Measurements from ENCODE around the gene POP4.
A peak's percentile ranks its signal among the peaks of the same experiment; 100 is the strongest.

DNA sequence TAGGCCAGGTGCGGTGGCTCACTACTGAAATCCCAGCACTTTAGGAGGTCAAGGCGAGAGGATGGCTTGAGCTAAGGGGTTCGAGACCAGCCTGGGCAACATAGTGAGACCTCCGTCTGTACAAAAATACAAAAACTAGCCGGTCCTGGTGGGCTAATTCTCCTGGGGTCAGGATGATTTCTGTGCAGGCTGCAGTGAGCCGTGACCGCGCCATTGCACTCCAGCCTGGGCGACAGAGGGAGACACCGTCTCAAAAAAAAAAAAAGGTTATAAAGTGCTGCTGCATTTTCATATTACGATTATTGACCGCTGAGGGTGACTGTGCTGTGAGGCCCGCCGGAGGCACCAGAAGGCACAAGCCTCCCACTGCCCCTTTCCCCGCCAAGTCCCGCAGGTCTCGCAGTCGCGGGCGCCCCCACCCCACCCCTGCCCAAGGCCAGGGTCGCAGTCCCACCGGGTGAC lies 58.7 kb downstream of the POP4 start:
- TF ChIP-seq ZNF384 (IDR thresholded peaks at IDR 0.05; ENCODE audit: borderline replicate concordance, low read depth, low read length) (peak; percentile 38; the same call in 1 of the 2 replicates), PAX8 (IDR thresholded peaks at IDR 0.05) (no peak), MEF2A (IDR thresholded peaks at IDR 0.05; ENCODE audit: insufficient read depth, low read depth, low read length) (no peak), BRCA1 (IDR thresholded peaks at IDR 0.05; ENCODE audit: low read depth, low read length) (no peak), POLR2A (IDR thresholded peaks at IDR 0.05; ENCODE audit: low read depth, low read length) (no peak), SMAD5 (IDR thresholded peaks at IDR 0.05; ENCODE audit: low read depth) (no peak)
- TF ChIP-seq, protein P1, sequence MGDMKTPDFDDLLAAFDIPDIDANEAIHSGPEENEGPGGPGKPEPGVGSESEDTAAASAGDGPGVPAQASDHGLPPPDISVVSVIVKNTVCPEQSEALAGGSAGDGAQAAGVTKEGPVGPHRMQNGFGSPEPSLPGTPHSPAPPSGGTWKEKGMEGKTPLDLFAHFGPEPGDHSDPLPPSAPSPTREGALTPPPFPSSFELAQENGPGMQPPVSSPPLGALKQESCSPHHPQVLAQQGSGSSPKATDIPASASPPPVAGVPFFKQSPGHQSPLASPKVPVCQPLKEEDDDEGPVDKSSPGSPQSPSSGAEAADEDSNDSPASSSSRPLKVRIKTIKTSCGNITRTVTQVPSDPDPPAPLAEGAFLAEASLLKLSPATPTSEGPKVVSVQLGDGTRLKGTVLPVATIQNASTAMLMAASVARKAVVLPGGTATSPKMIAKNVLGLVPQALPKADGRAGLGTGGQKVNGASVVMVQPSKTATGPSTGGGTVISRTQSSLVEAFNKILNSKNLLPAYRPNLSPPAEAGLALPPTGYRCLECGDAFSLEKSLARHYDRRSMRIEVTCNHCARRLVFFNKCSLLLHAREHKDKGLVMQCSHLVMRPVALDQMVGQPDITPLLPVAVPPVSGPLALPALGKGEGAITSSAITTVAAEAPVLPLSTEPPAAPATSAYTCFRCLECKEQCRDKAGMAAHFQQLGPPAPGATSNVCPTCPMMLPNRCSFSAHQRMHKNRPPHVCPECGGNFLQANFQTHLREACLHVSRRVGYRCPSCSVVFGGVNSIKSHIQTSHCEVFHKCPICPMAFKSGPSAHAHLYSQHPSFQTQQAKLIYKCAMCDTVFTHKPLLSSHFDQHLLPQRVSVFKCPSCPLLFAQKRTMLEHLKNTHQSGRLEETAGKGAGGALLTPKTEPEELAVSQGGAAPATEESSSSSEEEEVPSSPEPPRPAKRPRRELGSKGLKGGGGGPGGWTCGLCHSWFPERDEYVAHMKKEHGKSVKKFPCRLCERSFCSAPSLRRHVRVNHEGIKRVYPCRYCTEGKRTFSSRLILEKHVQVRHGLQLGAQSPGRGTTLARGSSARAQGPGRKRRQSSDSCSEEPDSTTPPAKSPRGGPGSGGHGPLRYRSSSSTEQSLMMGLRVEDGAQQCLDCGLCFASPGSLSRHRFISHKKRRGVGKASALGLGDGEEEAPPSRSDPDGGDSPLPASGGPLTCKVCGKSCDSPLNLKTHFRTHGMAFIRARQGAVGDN (IDR thresholded peaks at IDR 0.05), result no peak
- TF ChIP-seq, protein P2, sequence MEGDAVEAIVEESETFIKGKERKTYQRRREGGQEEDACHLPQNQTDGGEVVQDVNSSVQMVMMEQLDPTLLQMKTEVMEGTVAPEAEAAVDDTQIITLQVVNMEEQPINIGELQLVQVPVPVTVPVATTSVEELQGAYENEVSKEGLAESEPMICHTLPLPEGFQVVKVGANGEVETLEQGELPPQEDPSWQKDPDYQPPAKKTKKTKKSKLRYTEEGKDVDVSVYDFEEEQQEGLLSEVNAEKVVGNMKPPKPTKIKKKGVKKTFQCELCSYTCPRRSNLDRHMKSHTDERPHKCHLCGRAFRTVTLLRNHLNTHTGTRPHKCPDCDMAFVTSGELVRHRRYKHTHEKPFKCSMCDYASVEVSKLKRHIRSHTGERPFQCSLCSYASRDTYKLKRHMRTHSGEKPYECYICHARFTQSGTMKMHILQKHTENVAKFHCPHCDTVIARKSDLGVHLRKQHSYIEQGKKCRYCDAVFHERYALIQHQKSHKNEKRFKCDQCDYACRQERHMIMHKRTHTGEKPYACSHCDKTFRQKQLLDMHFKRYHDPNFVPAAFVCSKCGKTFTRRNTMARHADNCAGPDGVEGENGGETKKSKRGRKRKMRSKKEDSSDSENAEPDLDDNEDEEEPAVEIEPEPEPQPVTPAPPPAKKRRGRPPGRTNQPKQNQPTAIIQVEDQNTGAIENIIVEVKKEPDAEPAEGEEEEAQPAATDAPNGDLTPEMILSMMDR (IDR thresholded peaks at IDR 0.05 in 2 of 3, conservative IDR thresholded peaks at IDR 0.05 in 1 of 3; ENCODE audit: control insufficient read depth in 2 of 3, extremely low read depth in 1 of 3, insufficient read depth in 1 of 3, low read depth in 3 of 3, low read length in 3 of 3), result peak in 1 of 3 experiments; percentile 31; a peak in 2 of 6 replicates
- TF ChIP-seq, protein P3, sequence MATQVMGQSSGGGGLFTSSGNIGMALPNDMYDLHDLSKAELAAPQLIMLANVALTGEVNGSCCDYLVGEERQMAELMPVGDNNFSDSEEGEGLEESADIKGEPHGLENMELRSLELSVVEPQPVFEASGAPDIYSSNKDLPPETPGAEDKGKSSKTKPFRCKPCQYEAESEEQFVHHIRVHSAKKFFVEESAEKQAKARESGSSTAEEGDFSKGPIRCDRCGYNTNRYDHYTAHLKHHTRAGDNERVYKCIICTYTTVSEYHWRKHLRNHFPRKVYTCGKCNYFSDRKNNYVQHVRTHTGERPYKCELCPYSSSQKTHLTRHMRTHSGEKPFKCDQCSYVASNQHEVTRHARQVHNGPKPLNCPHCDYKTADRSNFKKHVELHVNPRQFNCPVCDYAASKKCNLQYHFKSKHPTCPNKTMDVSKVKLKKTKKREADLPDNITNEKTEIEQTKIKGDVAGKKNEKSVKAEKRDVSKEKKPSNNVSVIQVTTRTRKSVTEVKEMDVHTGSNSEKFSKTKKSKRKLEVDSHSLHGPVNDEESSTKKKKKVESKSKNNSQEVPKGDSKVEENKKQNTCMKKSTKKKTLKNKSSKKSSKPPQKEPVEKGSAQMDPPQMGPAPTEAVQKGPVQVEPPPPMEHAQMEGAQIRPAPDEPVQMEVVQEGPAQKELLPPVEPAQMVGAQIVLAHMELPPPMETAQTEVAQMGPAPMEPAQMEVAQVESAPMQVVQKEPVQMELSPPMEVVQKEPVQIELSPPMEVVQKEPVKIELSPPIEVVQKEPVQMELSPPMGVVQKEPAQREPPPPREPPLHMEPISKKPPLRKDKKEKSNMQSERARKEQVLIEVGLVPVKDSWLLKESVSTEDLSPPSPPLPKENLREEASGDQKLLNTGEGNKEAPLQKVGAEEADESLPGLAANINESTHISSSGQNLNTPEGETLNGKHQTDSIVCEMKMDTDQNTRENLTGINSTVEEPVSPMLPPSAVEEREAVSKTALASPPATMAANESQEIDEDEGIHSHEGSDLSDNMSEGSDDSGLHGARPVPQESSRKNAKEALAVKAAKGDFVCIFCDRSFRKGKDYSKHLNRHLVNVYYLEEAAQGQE (IDR thresholded peaks at IDR 0.05; ENCODE audit: low read depth, low read length), result no peak
